Keratinocyte (primary cell): ENCODE data around the gene LRPPRC. TPM values are rescaled to one million over a fixed set of nuclear protein-coding genes. Genes with fewer than 3 reads are reported as not detected.

Experiments
- DNase-seq: peaks from one replicate; pipeline ENCODE4 v3.0.0-alpha.2; 2011; ENCODE audit warnings: low read depth, missing footprints, low spot score
- FAIRE-seq: peaks from 2 replicates; lab custom pipeline; 2011; peaks lifted over from hg19 to GRCh38; lab: Jason Lieb, UNC
- H2AFZ ChIP-seq: 2 replicates; pipeline ENCODE4 v1.6.0; 2012; ENCODE audit warnings: low read length, control low read depth, inconsistent platforms; ENCODE audit not compliant: control insufficient read depth
- H3K27ac ChIP-seq: 2 replicates; pipeline ENCODE4 v1.5.1; 2011; ENCODE audit warnings: low read length; ENCODE audit not compliant: control insufficient read depth, insufficient read depth
- H3K27me3 ChIP-seq: 3 replicates; pipeline ENCODE4 v1.6.0; 2011; ENCODE audit warnings: low read length; ENCODE audit not compliant: control insufficient read depth, insufficient read depth; ENCODE audit errors: extremely low read depth
- H3K36me3 ChIP-seq, 2 experiments: 2 replicates in 1 of 2; 3 replicates in 1 of 2; pipeline ENCODE4 v1.5.1; 2011; ENCODE audit warnings: low read length in 2 of 2, mild to moderate bottlenecking in 1 of 2; ENCODE audit not compliant: control insufficient read depth in 2 of 2, insufficient read depth in 2 of 2; ENCODE audit errors: extremely low read depth in 1 of 2
- H3K4me1 ChIP-seq: 3 replicates; pipeline ENCODE4 v1.5.1; 2011; ENCODE audit warnings: low read length; ENCODE audit not compliant: control insufficient read depth, insufficient read depth; ENCODE audit errors: extremely low read depth
- H3K4me2 ChIP-seq: 3 replicates; pipeline ENCODE4 v1.6.0; 2011; ENCODE audit warnings: low read depth, low read length; ENCODE audit not compliant: control insufficient read depth, insufficient read depth; ENCODE audit errors: extremely low read depth
- H3K4me3 ChIP-seq, 3 experiments: fragments of 200-600 bp in 1 of 3; sonication (generic) in 1 of 3; 2 replicates in 2 of 3; 3 replicates in 1 of 3; pipeline ENCODE4 v1.5.1; 2011 to 2016; ENCODE audit warnings: low read length in 3 of 3, mild to moderate bottlenecking in 3 of 3, control low read depth in 2 of 3, inconsistent platforms in 1 of 3, low read depth in 1 of 3, mixed read lengths in 1 of 3, mixed run types in 1 of 3, moderate library complexity in 1 of 3; ENCODE audit not compliant: control insufficient read depth in 2 of 3, insufficient read depth in 2 of 3; ENCODE audit errors: extremely low read depth in 1 of 3
- H3K79me2 ChIP-seq: 2 replicates; pipeline ENCODE4 v1.6.0; 2012; ENCODE audit warnings: low read length; ENCODE audit not compliant: control insufficient read depth, insufficient read depth
- H3K9ac ChIP-seq: 3 replicates; pipeline ENCODE4 v1.6.0; 2011; ENCODE audit warnings: low read length; ENCODE audit not compliant: control insufficient read depth, insufficient read depth; ENCODE audit errors: extremely low read depth
- H3K9me1 ChIP-seq: 3 replicates; pipeline ENCODE4 v1.6.0; 2011; ENCODE audit warnings: low read length; ENCODE audit not compliant: control insufficient read depth, insufficient read depth; ENCODE audit errors: extremely low read depth
- H3K9me3 ChIP-seq: 2 replicates; pipeline ENCODE4 v1.5.1; 2012; ENCODE audit warnings: low read depth, low read length; ENCODE audit not compliant: control insufficient read depth
- H4K20me1 ChIP-seq: 3 replicates; pipeline ENCODE4 v1.6.0; 2011; ENCODE audit warnings: low read length; ENCODE audit not compliant: control insufficient read depth, insufficient read depth; ENCODE audit errors: extremely low read depth
- CTCF ChIP-seq, 3 experiments: IDR thresholded peaks in 1 of 3; conservative IDR thresholded peaks in 1 of 3; optimal IDR thresholded peaks in 1 of 3; 2 replicates in 2 of 3; 3 replicates in 1 of 3; pipeline versions ENCODE3 to v1.5.1; 2011; ENCODE audit warnings: low read length in 3 of 3, mild to moderate bottlenecking in 3 of 3, moderate library complexity in 2 of 3, control low read depth in 1 of 3, inconsistent platforms in 1 of 3; ENCODE audit not compliant: insufficient read depth in 2 of 3; ENCODE audit errors: extremely low read depth in 1 of 3
- EZH2 ChIP-seq: IDR thresholded peaks from one replicate; pipeline ENCODE4 v1.6.1; 2012; ENCODE audit warnings: inconsistent platforms, mild to moderate bottlenecking, low read length, moderate library complexity
- dilution Hi-C: fragments of 300-500 bp; cut with MboI; formaldehyde crosslinking; loops from one replicate; pipeline ENCODE4 v1.7.0; 2020; ENCODE audit warnings: low sequenced_read_pairs; ENCODE audit not compliant: extremely low pct_ligation_motif_present
- polyA plus RNA-seq, 5 experiments: library from polyadenylated mRNA; depleted of rRNA in 3 of 5; stranded (reverse) in 3 of 5; stranded (forward) in 1 of 5; unstranded in 1 of 5; fragments of >200 nt; gene quantifications; 1 replicate in 1 of 5; 2 replicates in 3 of 5; 3 replicates in 1 of 5; pipeline versions ENCODE4 v1.2.1 to v1.2.3, GENCODE V29; 2011 to 2012; ENCODE audit warnings: missing spikeins in 2 of 5, low read depth in 1 of 5, low replicate concordance in 1 of 5

Gene LRPPRC
- polyA plus RNA-seq, 1 donor (not counting 4 experiments of a cell fraction or from before 2014, with no cell fraction given): 115 TPM

- Histone ChIP-seq H2AFZ (no peak overlapping the region), H3K36me3 (peaks cover 6 to 20% of the 10 kb centered on the region in 2 experiments), H3K27ac (no peak overlapping the region), H3K27me3 (no peaks in the 10 kb centered on the region), H3K9me3 (no peaks in the 10 kb centered on the region), H3K4me1 (no peaks in the 10 kb centered on the region), H3K79me2 (peaks cover 5% of the 10 kb centered on the region), H4K20me1 (no peaks in the 10 kb centered on the region), H3K9me1 (no peaks in the 10 kb centered on the region), H3K9ac (no peak overlapping the region), H3K4me2 (no peak overlapping the region), H3K4me3 (no peak overlapping the region)
- TF ChIP-seq CTCF (optimal IDR thresholded peaks at IDR 0.05 in 1 of 3, IDR thresholded peaks at IDR 0.05 in 1 of 3, conservative IDR thresholded peaks at IDR 0.05 in 1 of 3; ENCODE audit: extremely low read depth in 1 of 3, insufficient read depth in 2 of 3, low read length in 3 of 3) (no peak), EZH2 (no peak)
- DNase-seq (no peak), FAIRE-seq (no peak)
- dilution Hi-C loops: no loop called here
These were observed 34.9 kb downstream of the LRPPRC start for GRCh38 chr2:43960921-43961320.

- dilution Hi-C loops: no loop called here
- Histone ChIP-seq H3K79me2 (no peaks in the 10 kb centered on the region), H3K9me1 (no peaks in the 10 kb centered on the region), H3K27ac (no peak overlapping the region), H3K36me3 (peaks cover 7 to 37% of the 10 kb centered on the region in 2 experiments), H4K20me1 (no peaks in the 10 kb centered on the region), H3K4me3 (no peak overlapping the region), H3K9me3 (no peaks in the 10 kb centered on the region), H3K4me2 (no peak overlapping the region), H3K27me3 (no peaks in the 10 kb centered on the region), H3K4me1 (no peaks in the 10 kb centered on the region), H2AFZ (no peak overlapping the region), H3K9ac (no peak overlapping the region)
- no peak for DNase-seq
- no peak for FAIRE-seq
- TF ChIP-seq EZH2 (no peak), CTCF (optimal IDR thresholded peaks at IDR 0.05 in 1 of 3, IDR thresholded peaks at IDR 0.05 in 1 of 3, conservative IDR thresholded peaks at IDR 0.05 in 1 of 3; ENCODE audit: extremely low read depth in 1 of 3, insufficient read depth in 2 of 3, low read length in 3 of 3) (no peak)
These were observed 37.2 kb downstream of the LRPPRC start for GRCh38 chr2:43958397-43959275.
